Ovary (tissue), 9 donors: ENCODE results near the gene GRIK3. TPM values are rescaled to one million over a fixed set of nuclear protein-coding genes. Genes with fewer than 3 reads are reported as not detected.

Source experiments
- DNase-seq, 5 donors: peaks; one replicate each; pipeline ENCODE4 v3.0.0-alpha.2; 2019 to 2020
- H3K27ac ChIP-seq, 2 donors: fragments of 200-600 bp; one replicate each; pipeline versions ENCODE4 v1.5.1 to v1.8.0; 2019 to 2022
- H3K27me3 ChIP-seq: fragments of 200-600 bp; one replicate; pipeline ENCODE4 v1.8.0; 2022
- H3K36me3 ChIP-seq: fragments of 200-600 bp; sonication (generic); one replicate; pipeline ENCODE4 v1.5.1; 2019
- H3K4me1 ChIP-seq: one replicate; pipeline ENCODE4 v1.8.1; 2013; ENCODE audit warnings: mild to moderate bottlenecking, moderate library complexity; ENCODE audit not compliant: insufficient read depth
- H3K4me3 ChIP-seq: fragments of 200-600 bp; sonication (generic); one replicate; pipeline ENCODE4 v1.5.1; 2017
- H3K9me3 ChIP-seq, 2 donors: fragments of 200-600 bp in 1 of 2; sonication (generic) in 1 of 2; one replicate each; pipeline versions ENCODE4 v1.5.1 to v1.8.1; 2013 to 2019; ENCODE audit warnings: mild to moderate bottlenecking in 1 of 2, moderate library complexity in 1 of 2
- EP300 ChIP-seq: sonication (generic); formaldehyde crosslinking; IDR thresholded peaks from one replicate; pipeline ENCODE4 v1.6.1; 2017; ENCODE audit warnings: antibody characterized with exemption
- POLR2A ChIP-seq: fragments of 450-650 bp; IDR thresholded peaks from one replicate; pipeline ENCODE4 v1.6.1; 2017; ENCODE audit warnings: antibody characterized with exemption, mild to moderate bottlenecking, moderate library complexity
- WGBS, 3 donors: extraction: QIAGEN DNeasy Blood & Tissue Kit in 1 of 3; methylation state at CpG; one replicate each; pipeline versions ENCODE4 v1.1.5 to v1.1.7; 2013 to 2017; 5-methylcytosine and 5-hydroxymethylcytosine counted together
- intact Hi-C, 4 donors: fragments of 100-400 bp; cut with DNase I; formaldehyde crosslinking; loops; one replicate each; pipeline versions ENCODE4 v1.11.0 to v1.15.1; 2022 to 2023
- polyA plus RNA-seq, 2 donors: library from polyadenylated mRNA; stranded (reverse); fragments of 200-250 nt in 1 of 2; fragments of 350-450 nt in 1 of 2; fragmentation: Illumina TruSeq in 1 of 2; extraction: RNeasy Lipid Tissue Mini Kit (QIAGEN cat#74804) in 1 of 2; gene quantifications; one replicate each; pipeline ENCODE4 v1.2.3, GENCODE V29; 2013 to 2014
- total RNA-seq, 7 donors: library from RNA; depleted of rRNA in 2 of 7; stranded (reverse); fragments of >200 nt in 2 of 7; fragmentation: NEBNext Ultra II Directional in 3 of 7; extraction: Animal tissue kit (Norgen Biotek cat#: 25700) in 3 of 7; gene quantifications; one replicate each; pipeline versions ENCODE4 v1.1.0 to v1.2.4, GENCODE V29; 2016 to 2023
- TF ChIP-seq, protein P1 (sequence below), 3 donors: fragments of 450-650 bp in 2 of 3; fragments of 200-600 bp in 1 of 3; IDR thresholded peaks; one replicate each; pipeline versions ENCODE4 v1.5.1 to v1.8.0; 2016 to 2022; ENCODE audit warnings: antibody characterized with exemption in 3 of 3, mild to moderate bottlenecking in 1 of 3
- donor health status: DM: no; HTN: no; CAD: no; lungs with moderate emphysema.
- donor health status: DM: no; HTN: no; CAD: no.
- donor health status: Bipolar disorder and iron deficiency.
- donor health status: DM: yes; HTN: yes; CAD: no.
- donor health status: DM: no; HTN: no; CAD: no.
- donor health status: DM: yes; HTN: yes; CAD: no.

Gene GRIK3
- total and polyA plus RNA-seq, 9 donors, result 0.11 to 0.97 (median 0.32) TPM; not detected in 2

DNA sequence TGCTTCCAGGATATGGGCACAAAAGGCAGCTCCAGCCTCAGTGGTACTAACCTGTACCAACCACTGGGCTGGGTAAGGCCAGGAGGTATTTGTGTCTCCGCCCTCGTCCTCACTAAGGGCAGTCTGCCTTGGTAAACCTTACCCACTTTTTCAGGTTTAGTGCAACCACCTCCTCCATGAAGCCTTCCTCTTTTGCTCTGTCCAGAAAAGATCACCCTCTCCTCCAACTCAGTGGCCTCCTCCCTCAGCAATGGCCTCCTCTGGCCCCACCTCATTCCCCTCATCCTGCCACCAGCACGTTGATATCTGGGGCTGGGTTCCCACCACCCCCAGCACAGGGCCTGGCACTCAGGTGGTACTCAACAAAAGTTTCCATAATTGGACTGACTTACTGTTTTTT, 161.5 kb downstream of the GRIK3 start:
- Histone ChIP-seq H3K36me3 (no peaks in the 10 kb centered on the region), H3K4me1 (no peaks in the 10 kb centered on the region), H3K4me3 (no peak overlapping the region), H3K27me3 (no peaks in the 10 kb centered on the region), H3K27ac (no peak overlapping the region), H3K9me3 (no peaks in the 10 kb centered on the region)
- TF ChIP-seq EP300 (no peak), POLR2A (no peak)
- TF ChIP-seq, protein P1, sequence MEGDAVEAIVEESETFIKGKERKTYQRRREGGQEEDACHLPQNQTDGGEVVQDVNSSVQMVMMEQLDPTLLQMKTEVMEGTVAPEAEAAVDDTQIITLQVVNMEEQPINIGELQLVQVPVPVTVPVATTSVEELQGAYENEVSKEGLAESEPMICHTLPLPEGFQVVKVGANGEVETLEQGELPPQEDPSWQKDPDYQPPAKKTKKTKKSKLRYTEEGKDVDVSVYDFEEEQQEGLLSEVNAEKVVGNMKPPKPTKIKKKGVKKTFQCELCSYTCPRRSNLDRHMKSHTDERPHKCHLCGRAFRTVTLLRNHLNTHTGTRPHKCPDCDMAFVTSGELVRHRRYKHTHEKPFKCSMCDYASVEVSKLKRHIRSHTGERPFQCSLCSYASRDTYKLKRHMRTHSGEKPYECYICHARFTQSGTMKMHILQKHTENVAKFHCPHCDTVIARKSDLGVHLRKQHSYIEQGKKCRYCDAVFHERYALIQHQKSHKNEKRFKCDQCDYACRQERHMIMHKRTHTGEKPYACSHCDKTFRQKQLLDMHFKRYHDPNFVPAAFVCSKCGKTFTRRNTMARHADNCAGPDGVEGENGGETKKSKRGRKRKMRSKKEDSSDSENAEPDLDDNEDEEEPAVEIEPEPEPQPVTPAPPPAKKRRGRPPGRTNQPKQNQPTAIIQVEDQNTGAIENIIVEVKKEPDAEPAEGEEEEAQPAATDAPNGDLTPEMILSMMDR (IDR thresholded peaks at IDR 0.05), result no peak
- intact Hi-C loops, result no loop called here
- DNase-seq, result no peak
- 50 to 73% (median 60%) methylated on average over 3 of the region's 3 CpGs for WGBS, 3 donors

- intact Hi-C loops, result no loop called here
- no peak overlapping the region for H3K27ac ChIP-seq
- 84 to 90% (median 88%) methylated on average over 22 of the region's 22 CpGs for WGBS, 3 donors
- no peak for TF ChIP-seq EP300
- TF ChIP-seq, protein P1 (IDR thresholded peaks at IDR 0.05), result no peak
- TF ChIP-seq POLR2A, result no peak
- H3K4me3 ChIP-seq, result no peak overlapping the region
- no peak for DNase-seq
- H3K27me3 ChIP-seq, result no peaks in the 10 kb centered on the region
- H3K36me3 ChIP-seq, result no peaks in the 10 kb centered on the region
- no peaks in the 10 kb centered on the region for H3K4me1 ChIP-seq
- H3K9me3 ChIP-seq, result no peaks in the 10 kb centered on the region
Measured at GRCh38 chr1:36872126-36872754, 162.1 kb downstream of the GRIK3 start.

GRCh38 chr1:36871146-36871971, 163.0 kb downstream of the GRIK3 start:
- Histone ChIP-seq H3K4me1 (no peaks in the 10 kb centered on the region), H3K36me3 (no peaks in the 10 kb centered on the region), H3K4me3 (no peak overlapping the region), H3K27ac (no peak overlapping the region), H3K9me3 (no peaks in the 10 kb centered on the region), H3K27me3 (no peaks in the 10 kb centered on the region)
- no peak for DNase-seq
- WGBS, 3 donors, result 33 to 47% (median 35%) methylated on average over 21 of the region's 21 CpGs
- TF ChIP-seq, protein P1 (IDR thresholded peaks at IDR 0.05), result no peak
- no peak for TF ChIP-seq POLR2A
- intact Hi-C loops, result no loop called here

DNA sequence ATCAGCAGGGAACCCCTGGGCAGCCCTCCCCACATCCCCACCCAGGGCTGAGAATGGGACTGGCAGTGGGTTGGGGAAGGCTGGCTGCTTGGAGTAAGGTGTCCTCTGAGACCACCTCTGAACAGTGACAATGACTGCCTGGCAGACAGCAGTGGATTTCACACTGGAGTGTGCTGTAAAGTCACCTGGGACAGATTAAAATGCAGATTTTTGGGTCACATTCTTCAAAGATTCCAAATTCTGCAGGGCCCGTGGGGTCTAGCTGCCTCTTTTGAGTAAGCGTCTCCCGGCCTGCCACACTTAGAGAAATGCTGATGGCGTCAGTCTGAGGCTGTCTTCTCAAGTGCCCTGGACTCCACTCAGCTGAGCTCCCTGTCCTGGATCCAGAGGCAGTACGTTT, 164.5 kb downstream of the GRIK3 start:
- Histone ChIP-seq H3K27ac (no peak overlapping the region), H3K4me1 (no peaks in the 10 kb centered on the region), H3K36me3 (no peaks in the 10 kb centered on the region), H3K4me3 (no peak overlapping the region), H3K9me3 (no peaks in the 10 kb centered on the region), H3K27me3 (no peaks in the 10 kb centered on the region)
- 59 to 79% (median 67%) methylated on average over 5 of the region's 5 CpGs for WGBS, 3 donors
- TF ChIP-seq POLR2A, result no peak
- TF ChIP-seq EP300, result no peak
- TF ChIP-seq, protein P1 (IDR thresholded peaks at IDR 0.05), result no peak
- intact Hi-C loops, result no loop called here
- DNase-seq, result no peak
